Fibroblast of lung (primary cell): ENCODE results near the gene ADARB1. TPM values are rescaled to one million over a fixed set of nuclear protein-coding genes. Genes with fewer than 3 reads are reported as not detected.

Experiments
- DNase-seq, 2 donors: peaks; one replicate each; pipeline versions ENCODE4 v3.0.0 to v3.0.0-alpha.2; 2010; ENCODE audit warnings: low read depth in 2 of 2
- H2AFZ ChIP-seq: 2 replicates; pipeline ENCODE4 v1.5.1; 2012; ENCODE audit warnings: low read length, control low read depth, inconsistent platforms
- H3K27ac ChIP-seq: 2 replicates; pipeline ENCODE4 v1.5.1; 2011; ENCODE audit warnings: low read length, control low read depth; ENCODE audit not compliant: insufficient read depth
- H3K27me3 ChIP-seq: 2 replicates; pipeline ENCODE4 v1.5.1; 2011; ENCODE audit warnings: mild to moderate bottlenecking, low read length; ENCODE audit not compliant: control insufficient read depth, insufficient read depth
- H3K36me3 ChIP-seq: 2 replicates; pipeline ENCODE4 v1.5.1; 2011; ENCODE audit warnings: low read length; ENCODE audit not compliant: control insufficient read depth, insufficient read depth
- H3K4me1 ChIP-seq: 2 replicates; pipeline ENCODE4 v1.5.1; 2011; ENCODE audit warnings: low read length; ENCODE audit not compliant: control insufficient read depth, insufficient read depth; ENCODE audit errors: extremely low read depth
- H3K4me2 ChIP-seq: 2 replicates; pipeline ENCODE4 v1.5.1; 2011; ENCODE audit warnings: low read length, control low read depth; ENCODE audit not compliant: insufficient read depth; ENCODE audit errors: extremely low read depth
- H3K4me3 ChIP-seq, 4 experiments: fragments of 200-600 bp in 1 of 4; sonication (generic) in 1 of 4; replicated peaks in 1 of 4; 2 replicates each; pipeline ENCODE4 v1.5.1; 2011 to 2016; ENCODE audit warnings: low read length in 4 of 4, low read depth in 3 of 4, mild to moderate bottlenecking in 3 of 4, control low read depth in 2 of 4, inconsistent platforms in 1 of 4, mixed read lengths in 1 of 4; ENCODE audit not compliant: insufficient read depth in 1 of 4; ENCODE audit errors: control extremely low read depth in 1 of 4
- H3K79me2 ChIP-seq: 2 replicates; pipeline ENCODE4 v1.5.1; 2012; ENCODE audit warnings: mild to moderate bottlenecking, low read length, inconsistent platforms; ENCODE audit not compliant: control insufficient read depth, insufficient read depth
- H3K9ac ChIP-seq: 2 replicates; pipeline ENCODE4 v1.5.1; 2011; ENCODE audit warnings: mild to moderate bottlenecking, low read length, control low read depth; ENCODE audit not compliant: insufficient read depth
- H3K9me3 ChIP-seq: 2 replicates; pipeline ENCODE4 v1.5.1; 2012; ENCODE audit warnings: low read depth, low read length; ENCODE audit not compliant: control insufficient read depth, insufficient read depth
- H4K20me1 ChIP-seq: 2 replicates; pipeline ENCODE4 v1.5.1; 2011; ENCODE audit warnings: low read length; ENCODE audit not compliant: control insufficient read depth, insufficient read depth; ENCODE audit errors: extremely low read depth
- CTCF ChIP-seq, 2 donors: IDR thresholded peaks in 1 of 2; conservative IDR thresholded peaks in 1 of 2; 1 replicate in 1 of 2; 2 replicates in 1 of 2; pipeline ENCODE4 v1.5.1; 2011 to 2012; ENCODE audit warnings: low read length in 2 of 2, control low read depth in 1 of 2, inconsistent platforms in 1 of 2, low read depth in 1 of 2, mild to moderate bottlenecking in 1 of 2
- EZH2 ChIP-seq: IDR thresholded peaks from 2 replicates; pipeline ENCODE4 v1.5.1; 2012; ENCODE audit warnings: low read length, control low read depth, mild to moderate bottlenecking; ENCODE audit errors: missing control alignments
- polyA plus RNA-seq, 2 donors: library from polyadenylated mRNA; depleted of rRNA in 1 of 2; stranded (reverse) in 1 of 2; unstranded in 1 of 2; fragments of >200 nt; gene quantifications; 2 replicates each; pipeline ENCODE4 v1.2.1, GENCODE V29; 2011 to 2012; ENCODE audit warnings: missing spikeins in 1 of 2
- total RNA-seq: library from RNA; depleted of rRNA; stranded (reverse); fragments of >200 nt; gene quantifications from 2 replicates; pipeline ENCODE4 v1.2.1, GENCODE V29; 2014

ADARB1 gene
- total and polyA plus RNA-seq, 2 donors (not counting 1 experiment from before 2014, with no cell fraction given): 20.2 to 25.3 TPM

DNA sequence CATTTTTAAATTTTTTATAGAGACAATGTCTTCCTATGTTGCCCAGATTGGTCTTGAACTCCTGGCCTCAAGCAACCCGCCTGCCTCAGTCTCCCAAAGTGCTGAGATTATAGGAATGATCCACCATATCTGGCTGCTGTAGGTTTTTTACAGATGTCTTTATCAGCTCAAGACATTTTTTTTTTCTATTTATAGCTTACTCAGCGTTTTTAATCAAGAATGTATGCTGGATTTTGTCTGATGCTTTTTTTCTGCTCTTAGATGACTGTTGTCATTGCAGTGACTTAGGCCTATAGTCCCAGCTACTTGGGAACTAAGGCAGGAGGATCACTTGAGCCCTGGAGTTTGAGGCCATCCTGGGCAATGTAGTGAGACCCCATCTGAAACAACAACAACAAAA, 140.8 kb downstream of the ADARB1 start:
- Histone ChIP-seq H3K9me3 (no peaks in the 10 kb centered on the region), H3K79me2 (no peaks in the 10 kb centered on the region), H3K9ac (no peak overlapping the region), H3K4me3 (no peak overlapping the region), H3K36me3 (no peaks in the 10 kb centered on the region), H3K4me1 (no peaks in the 10 kb centered on the region), H4K20me1 (no peaks in the 10 kb centered on the region), H3K27ac (no peak overlapping the region), H3K27me3 (no peaks in the 10 kb centered on the region), H3K4me2 (no peak overlapping the region), H2AFZ (no peak overlapping the region)
- no peak for DNase-seq
- TF ChIP-seq EZH2: no peak
- TF ChIP-seq CTCF (conservative IDR thresholded peaks at IDR 0.05 in 1 of 2, IDR thresholded peaks at IDR 0.05 in 1 of 2; ENCODE audit: low read depth in 1 of 2, low read length in 2 of 2): no peak

DNA sequence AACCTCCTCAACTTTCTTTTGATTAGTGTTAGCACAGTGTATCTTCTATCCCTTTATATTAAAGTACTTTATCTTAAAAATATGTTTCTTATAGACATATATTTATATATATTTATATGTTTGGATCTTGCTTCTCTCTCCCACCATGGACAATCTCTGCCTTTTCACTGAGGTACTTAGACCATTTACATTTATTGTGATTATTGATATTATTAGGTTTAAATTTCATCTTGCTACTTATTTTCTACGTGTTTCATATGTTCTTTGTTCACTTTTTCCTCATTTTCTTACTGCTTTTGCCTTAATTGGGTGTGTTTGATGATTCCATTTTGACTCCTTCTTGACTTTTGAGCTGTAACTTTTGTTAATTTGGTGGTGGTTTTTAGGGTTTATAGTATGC, 142.6 kb downstream of the ADARB1 start:
- Histone ChIP-seq H3K36me3 (no peaks in the 10 kb centered on the region), H3K4me2 (no peak overlapping the region), H3K4me1 (no peaks in the 10 kb centered on the region), H4K20me1 (no peaks in the 10 kb centered on the region), H3K27me3 (no peaks in the 10 kb centered on the region), H3K9me3 (no peaks in the 10 kb centered on the region), H3K27ac (no peak overlapping the region), H3K79me2 (no peaks in the 10 kb centered on the region), H2AFZ (no peak overlapping the region), H3K9ac (no peak overlapping the region), H3K4me3 (no peak overlapping the region)
- no peak for DNase-seq
- TF ChIP-seq EZH2: no peak
- TF ChIP-seq CTCF (conservative IDR thresholded peaks at IDR 0.05 in 1 of 2, IDR thresholded peaks at IDR 0.05 in 1 of 2; ENCODE audit: low read depth in 1 of 2, low read length in 2 of 2): no peak

DNA sequence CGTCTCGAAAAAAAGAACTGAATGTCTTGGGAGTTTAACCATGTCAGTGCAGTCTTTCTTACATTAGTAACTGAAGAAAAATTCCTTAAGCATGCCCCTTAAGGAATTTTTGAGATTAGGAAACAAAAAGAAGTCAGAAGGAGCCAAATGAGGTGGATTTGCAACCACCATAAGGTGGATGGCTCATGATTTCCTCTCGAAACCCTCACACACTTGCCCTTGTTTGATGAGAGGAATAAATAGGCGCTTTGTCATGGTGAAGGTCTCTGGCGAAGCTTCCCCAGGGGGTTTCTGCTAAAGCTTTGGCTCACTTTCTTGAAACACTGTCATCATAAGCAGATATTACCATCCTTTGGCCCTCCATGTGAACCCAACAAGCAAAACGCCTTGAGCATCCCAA, 145.1 kb downstream of the ADARB1 start:
- peak in 1 of 2 donors; percentile 77 for DNase-seq
- no peak overlapping the region for H3K4me2 ChIP-seq
- no peak overlapping the region for H3K27ac ChIP-seq
- H3K79me2 ChIP-seq: no peaks in the 10 kb centered on the region
- H3K4me1 ChIP-seq: no peaks in the 10 kb centered on the region
- no peak overlapping the region for H2AFZ ChIP-seq
- TF ChIP-seq CTCF (conservative IDR thresholded peaks at IDR 0.05 in 1 of 2, IDR thresholded peaks at IDR 0.05 in 1 of 2; ENCODE audit: low read depth in 1 of 2, low read length in 2 of 2): no peak
- no peak for TF ChIP-seq EZH2
- H3K27me3 ChIP-seq: no peaks in the 10 kb centered on the region
- H3K9ac ChIP-seq: no peak overlapping the region
- H4K20me1 ChIP-seq: no peaks in the 10 kb centered on the region
- no peak overlapping the region for H3K4me3 ChIP-seq
- H3K9me3 ChIP-seq: no peaks in the 10 kb centered on the region
- no peaks in the 10 kb centered on the region for H3K36me3 ChIP-seq
